HG03460 (cell line): ENCODE results near the gene DLGAP3.
"Not testable (repeated sequence)": the region's sequence is repeated elsewhere in the genome, so short reads cannot be mapped to it uniquely, and the experiment has no call there.

Experiments used
- ATAC-seq: cut with Tn5 transposase; IDR thresholded peaks from one replicate; pipeline ENCODE4 v1.9.1; 2021; ENCODE audit not compliant: unreplicated experiment

The DLGAP3 gene

GRCh38 chr1:34929497-34929852, at the start of gene DLGAP3:
Gene DLGAP3 (minus strand): TSS chr1:34929650. CDS start chr1:34905383, 24,267 bp downstream.
- no peak for ATAC-seq

GRCh38 chr1:34978921-34979320, 49.5 kb upstream of the DLGAP3 start:
- no peak for ATAC-seq

- no peak for ATAC-seq
These were observed 48.4 kb upstream of the DLGAP3 start for GRCh38 chr1:34977858-34978257.

GRCh38 chr1:34977210-34977471, 47.7 kb upstream of the DLGAP3 start:
- no peak for ATAC-seq

- ATAC-seq = no peak
These were observed 47.1 kb upstream of the DLGAP3 start for GRCh38 chr1:34976384-34977209.

GRCh38 chr1:34975771-34976170, 46.3 kb upstream of the DLGAP3 start:
- no peak for ATAC-seq

- ATAC-seq = no peak
These were observed 45.9 kb upstream of the DLGAP3 start for GRCh38 chr1:34975338-34975737.

- no peak for ATAC-seq
These were observed 45.2 kb upstream of the DLGAP3 start for GRCh38 chr1:34974626-34975025.

- no peak for ATAC-seq
These were observed 43.9 kb upstream of the DLGAP3 start for GRCh38 chr1:34973326-34973725.

GRCh38 chr1:34970829-34971228, 41.4 kb upstream of the DLGAP3 start:
- no peak for ATAC-seq

GRCh38 chr1:34970220-34970735, 40.8 kb upstream of the DLGAP3 start:
- no peak for ATAC-seq

- ATAC-seq = not testable (repeated sequence)
These were observed 38.8 kb upstream of the DLGAP3 start for GRCh38 chr1:34968297-34968696.

- not testable (repeated sequence) for ATAC-seq
These were observed 38.2 kb upstream of the DLGAP3 start for GRCh38 chr1:34967672-34968071.

GRCh38 chr1:34965597-34965996, 36.1 kb upstream of the DLGAP3 start:
- ATAC-seq = no peak

GRCh38 chr1:34950428-34950827, 21.0 kb upstream of the DLGAP3 start:
- no peak for ATAC-seq

- ATAC-seq = not testable (repeated sequence)
These were observed 19.3 kb upstream of the DLGAP3 start for GRCh38 chr1:34948739-34949138.

- ATAC-seq = not testable (repeated sequence)
These were observed 18.3 kb upstream of the DLGAP3 start for GRCh38 chr1:34947641-34948314.

GRCh38 chr1:34946211-34946610, 16.8 kb upstream of the DLGAP3 start:
- no peak for ATAC-seq

- ATAC-seq = not testable (repeated sequence)
These were observed 12.3 kb upstream of the DLGAP3 start for GRCh38 chr1:34941798-34942197.

GRCh38 chr1:34930702-34931071, 1.2 kb upstream of the DLGAP3 start:
- ATAC-seq = no peak

- ATAC-seq = no peak
These were observed 627 bp upstream of the DLGAP3 start for GRCh38 chr1:34929853-34930701.
